22Rv1 (cell line): Measurements from ENCODE around the gene AJM1.
"Not testable (repeated sequence)": the region's sequence is repeated elsewhere in the genome, so short reads cannot be mapped to it uniquely, and the experiment has no call there.

Source experiments
- CTCF ChIP-seq: fragments of 450-650 bp; IDR thresholded peaks from 2 replicates; pipeline ENCODE4 v1.5.1; 2017; ENCODE audit warnings: mild to moderate bottlenecking
- ZFX ChIP-seq: fragments of 450-650 bp; IDR thresholded peaks from 2 replicates; pipeline ENCODE4 v1.6.1; 2017; ENCODE audit warnings: antibody characterized with exemption, borderline replicate concordance

DNA sequence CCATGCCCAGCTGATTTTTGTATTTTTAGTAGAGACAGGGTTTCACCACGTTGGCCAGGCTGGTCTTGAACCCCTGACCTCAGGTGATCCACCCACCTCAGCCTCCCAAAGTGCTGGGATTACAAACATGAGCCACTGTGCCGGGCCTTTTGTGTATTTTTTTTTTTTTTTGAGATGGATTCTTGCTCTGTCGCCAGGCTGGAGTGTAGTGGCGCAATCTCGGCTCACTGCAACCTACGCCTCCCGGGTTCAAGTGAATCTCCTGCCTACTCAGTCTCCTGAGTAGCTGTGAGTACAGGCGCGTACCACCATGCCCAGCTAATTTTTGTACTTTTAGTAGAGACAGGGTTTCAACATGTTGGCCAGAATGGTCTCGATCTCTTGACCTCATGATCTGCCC lies 41.4 kb downstream of the AJM1 start:
- not testable (repeated sequence) for TF ChIP-seq CTCF, ZFX
